ENCODE measurements around the gene FMNL1. TPM values are rescaled to one million over a fixed set of nuclear protein-coding genes. Genes with fewer than 3 reads are reported as not detected.

Gene FMNL1
- total RNA-seq, 1 donor from 2014 or later: 8.7 TPM

GRCh38 chr17:45260204-45260783 is 38.6 kb downstream of the FMNL1 start:
- H3K27me3 ChIP-seq (ENCODE audit: low read depth): no peaks in the 10 kb centered on the region
- peaks cover 48% of the 10 kb centered on the region for H3K4me1 ChIP-seq
- peak overlapping the region; percentile 78 for H3K27ac ChIP-seq (replicated peaks)
- TF ChIP-seq CTCF (IDR thresholded peaks at IDR 0.05; ENCODE audit: borderline replicate concordance): no peak
- H3K36me3 ChIP-seq: peaks cover 19% of the 10 kb centered on the region
- no peaks in the 10 kb centered on the region for H3K9me3 ChIP-seq (replicated peaks)
- peak; percentile 65 for DNase-seq
- no peak overlapping the region for H3K4me3 ChIP-seq
- intact Hi-C loops (cut with micrococcal nuclease): no loop called here

DNA sequence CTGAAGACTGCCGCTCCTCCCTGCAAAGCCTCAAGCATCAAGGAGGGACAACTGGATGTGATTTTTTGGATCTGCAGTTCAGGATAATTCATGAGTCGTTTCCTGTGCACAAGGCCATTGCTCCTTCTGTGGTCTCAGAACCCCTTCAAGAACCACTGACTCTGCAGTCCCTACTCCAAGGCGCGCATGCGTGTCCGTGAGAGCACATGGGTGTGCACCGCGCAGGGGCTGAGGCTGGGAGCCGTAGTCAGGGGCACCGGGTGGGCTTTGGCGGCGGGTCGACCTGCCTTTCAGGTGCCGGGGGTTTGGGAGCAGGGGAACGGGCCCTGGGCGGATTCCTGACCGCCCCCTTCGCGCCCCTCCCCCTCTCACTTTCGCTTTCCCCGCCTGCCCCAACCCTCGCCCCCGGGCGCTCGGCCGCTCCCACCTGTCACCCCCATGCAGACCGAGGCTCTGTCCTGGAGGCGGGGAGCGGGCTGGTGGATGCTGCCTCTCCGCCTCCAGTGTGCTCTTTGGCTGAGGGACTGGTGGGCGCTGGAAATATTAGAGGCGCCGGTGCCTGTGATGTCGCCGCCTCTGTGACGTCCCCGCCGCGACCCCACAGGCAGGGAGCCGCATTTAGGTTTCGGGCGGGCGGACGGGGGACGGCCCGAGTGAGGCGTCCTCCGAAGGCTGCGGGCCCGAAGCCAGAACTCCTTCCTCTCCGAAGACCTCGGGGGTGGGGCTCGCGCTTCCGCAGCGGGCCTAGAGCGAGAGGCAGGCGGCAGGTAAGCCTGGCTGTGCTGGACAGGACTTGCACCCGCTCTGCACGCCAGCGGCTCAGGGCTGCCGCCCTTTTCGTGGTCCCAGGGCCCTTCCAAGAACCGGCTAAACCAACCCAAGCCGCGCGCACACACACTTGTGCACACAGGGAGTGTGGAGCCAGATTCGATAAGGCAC is 40.2 kb downstream of the FMNL1 start, which contains the start of gene SPATA32:
SPATA32 (minus strand) TSS at position 518 of the 939 bp plus-strand sequence; CDS start at position 440, 78 bp downstream.
- no peak for TF ChIP-seq CTCF (IDR thresholded peaks at IDR 0.05; ENCODE audit: borderline replicate concordance)

DNA sequence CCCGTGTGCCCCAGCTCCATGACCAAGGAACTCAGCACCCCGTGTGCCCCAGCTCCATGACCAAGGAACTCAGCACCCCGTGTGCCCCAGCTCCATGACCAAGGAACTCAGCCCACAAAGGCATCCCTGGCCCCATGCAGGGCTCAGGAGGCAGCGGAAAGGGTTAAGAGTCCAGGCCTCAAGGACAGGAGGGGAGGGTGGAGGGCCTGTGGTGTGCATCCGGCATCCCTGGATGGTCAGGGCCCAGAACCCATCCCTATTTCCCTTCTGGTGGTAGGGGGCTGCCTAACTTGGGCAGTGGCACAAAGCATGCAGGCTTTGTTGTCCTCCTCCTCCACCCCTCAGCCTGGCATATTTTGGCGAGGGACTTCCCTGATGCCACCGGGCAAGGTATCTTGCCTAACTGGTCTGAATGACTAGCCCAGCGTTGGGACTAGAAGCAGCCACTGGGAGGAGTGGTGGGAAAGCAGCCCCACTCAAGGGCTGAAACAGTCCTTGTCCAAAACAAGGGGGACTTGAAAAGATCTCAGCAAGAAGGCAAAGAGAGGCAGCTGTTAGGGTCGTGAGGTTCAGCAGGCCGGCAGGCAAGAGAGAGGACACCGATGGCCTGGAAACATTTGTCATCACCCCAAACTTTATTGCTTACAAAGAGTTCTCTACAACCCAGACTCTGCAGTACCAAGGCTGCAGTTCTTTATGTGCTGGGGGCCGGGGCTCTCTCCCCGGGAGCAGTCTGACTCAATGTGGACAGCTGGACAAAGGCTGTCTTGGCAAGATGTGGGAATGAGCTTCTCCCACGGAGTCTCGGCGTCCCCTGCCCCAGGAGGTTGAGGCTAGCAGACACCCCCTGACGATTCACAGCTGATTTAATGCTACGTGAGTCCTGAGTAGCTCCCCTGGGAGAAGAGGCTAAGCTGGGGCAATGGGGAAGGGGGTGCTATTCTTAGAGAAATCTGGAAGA is 41.1 kb downstream of the FMNL1 start:
- Histone ChIP-seq H3K36me3 (peaks cover 44% of the 10 kb centered on the region), H3K4me3 (peak overlapping the region; percentile 68), H3K4me1 (peaks cover 56% of the 10 kb centered on the region), H3K27ac (replicated peaks) (peak overlapping the region; percentile 78), H3K9me3 (replicated peaks) (no peaks in the 10 kb centered on the region), H3K27me3 (ENCODE audit: low read depth) (no peaks in the 10 kb centered on the region)
- no peak for DNase-seq
- TF ChIP-seq CTCF (IDR thresholded peaks at IDR 0.05; ENCODE audit: borderline replicate concordance): no peak
- intact Hi-C loops (cut with micrococcal nuclease): no loop called here

More for the DNA sequence above, 40.2 kb downstream of the FMNL1 start, which contains the start of gene SPATA32:
- Histone ChIP-seq H3K9me3 (replicated peaks) (no peaks in the 10 kb centered on the region), H3K36me3 (peaks cover 35% of the 10 kb centered on the region), H3K27ac (replicated peaks) (peak within 1 kb of the TSS; percentile 78), H3K4me1 (peaks cover 56% of the 10 kb centered on the region), H3K27me3 (ENCODE audit: low read depth) (no peaks in the 10 kb centered on the region), H3K4me3 (peak within 1 kb of the TSS; percentile 68)
- intact Hi-C loops (cut with micrococcal nuclease): no loop called here
- peak; percentile 68 for DNase-seq

- no peak for DNase-seq
- Histone ChIP-seq H3K27me3 (ENCODE audit: low read depth) (no peaks in the 10 kb centered on the region), H3K27ac (replicated peaks) (peak overlapping the region; percentile 78), H3K9me3 (replicated peaks) (no peaks in the 10 kb centered on the region), H3K4me1 (peaks cover 56% of the 10 kb centered on the region), H3K4me3 (no peak overlapping the region), H3K36me3 (peaks cover 51% of the 10 kb centered on the region)
- TF ChIP-seq CTCF (IDR thresholded peaks at IDR 0.05; ENCODE audit: borderline replicate concordance): no peak
- intact Hi-C loops (cut with micrococcal nuclease): no loop called here
These were observed 41.8 kb downstream of the FMNL1 start for GRCh38 chr17:45263477-45263860.

DNA sequence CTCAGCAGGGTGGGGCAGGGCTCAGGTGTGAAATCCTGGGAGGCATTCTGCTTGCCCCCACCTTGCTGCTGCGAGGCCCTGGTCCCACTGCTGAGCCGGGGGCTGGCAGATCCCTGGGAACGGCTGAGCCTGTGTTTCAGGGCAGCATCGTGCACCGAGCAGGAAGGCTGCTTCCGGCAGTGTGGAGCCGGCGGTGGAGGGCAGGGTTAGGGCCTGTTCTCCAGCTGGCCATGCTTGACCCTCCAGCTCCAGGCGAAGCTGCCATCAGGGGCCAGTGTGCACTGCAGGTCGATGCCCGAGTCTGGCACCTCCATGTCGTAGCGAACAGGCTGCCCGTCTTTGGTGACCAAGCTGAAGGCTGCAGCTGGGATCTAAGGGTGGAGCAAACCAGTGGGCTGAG is 42.7 kb downstream of the FMNL1 start:
- intact Hi-C loops (cut with micrococcal nuclease): no loop called here
- no peaks in the 10 kb centered on the region for H3K9me3 ChIP-seq (replicated peaks)
- DNase-seq: no peak
- no peak overlapping the region for H3K4me3 ChIP-seq
- H3K27ac ChIP-seq (replicated peaks): peak overlapping the region; percentile 78
- H3K36me3 ChIP-seq: peaks cover 60% of the 10 kb centered on the region
- H3K4me1 ChIP-seq: peaks cover 56% of the 10 kb centered on the region
- no peak for TF ChIP-seq CTCF (IDR thresholded peaks at IDR 0.05; ENCODE audit: borderline replicate concordance)
- H3K27me3 ChIP-seq (ENCODE audit: low read depth): no peaks in the 10 kb centered on the region

All from left ventricle myocardium inferior (tissue), 1 donor.